Endothelial cell of umbilical vein (primary cell): ENCODE results near the gene ICE2.

Experiments used
- EZH2 ChIP-seq: IDR thresholded peaks from 2 replicates; pipeline ENCODE4 v1.6.1; 2012; ENCODE audit warnings: borderline replicate concordance, low read depth, mild to moderate bottlenecking, moderate library complexity, low read length, inconsistent platforms; ENCODE audit not compliant: severe bottlenecking
- FOS ChIP-seq: IDR thresholded peaks from 2 replicates; pipeline ENCODE4 v1.6.1; 2011; ENCODE audit warnings: mild to moderate bottlenecking, low read length, moderate library complexity, borderline replicate concordance; ENCODE audit not compliant: insufficient read depth
- GATA2 ChIP-seq: IDR thresholded peaks from 2 replicates; pipeline ENCODE4 v1.7.0; 2011; ENCODE audit warnings: low read depth, mild to moderate bottlenecking, moderate library complexity, mixed read lengths, low read length; ENCODE audit not compliant: insufficient read length, insufficient read depth
- JUN ChIP-seq: IDR thresholded peaks from 2 replicates; pipeline ENCODE4 v1.6.1; 2011; ENCODE audit warnings: borderline replicate concordance, low read depth; ENCODE audit not compliant: insufficient read length, insufficient read depth
- MYC ChIP-seq: IDR thresholded peaks from one replicate; pipeline ENCODE4 v1.6.1; 2011; ENCODE audit warnings: mild to moderate bottlenecking, low read depth, low read length
- POLR2A ChIP-seq: IDR thresholded peaks from 2 replicates; pipeline ENCODE4 v1.6.1; 2012; ENCODE audit warnings: low read depth, mild to moderate bottlenecking, control low read depth, low read length
- POLR2AphosphoS5 ChIP-seq: IDR thresholded peaks from 2 replicates; pipeline ENCODE4 v1.6.1; 2012; ENCODE audit warnings: low read depth, mild to moderate bottlenecking, control low read depth, low read length, moderate library complexity; ENCODE audit not compliant: insufficient read depth
- TF ChIP-seq, protein P1 (sequence below), 2 donors: IDR thresholded peaks; 1 replicate in 1 of 2; 2 replicates in 1 of 2; pipeline ENCODE4 v1.5.1; 2011; ENCODE audit warnings: low read length in 2 of 2, mild to moderate bottlenecking in 2 of 2, moderate library complexity in 2 of 2, control low read depth in 1 of 2, inconsistent platforms in 1 of 2, low read depth in 1 of 2; ENCODE audit not compliant: insufficient read depth in 1 of 2; ENCODE audit errors: extremely low read depth in 1 of 2

DNA sequence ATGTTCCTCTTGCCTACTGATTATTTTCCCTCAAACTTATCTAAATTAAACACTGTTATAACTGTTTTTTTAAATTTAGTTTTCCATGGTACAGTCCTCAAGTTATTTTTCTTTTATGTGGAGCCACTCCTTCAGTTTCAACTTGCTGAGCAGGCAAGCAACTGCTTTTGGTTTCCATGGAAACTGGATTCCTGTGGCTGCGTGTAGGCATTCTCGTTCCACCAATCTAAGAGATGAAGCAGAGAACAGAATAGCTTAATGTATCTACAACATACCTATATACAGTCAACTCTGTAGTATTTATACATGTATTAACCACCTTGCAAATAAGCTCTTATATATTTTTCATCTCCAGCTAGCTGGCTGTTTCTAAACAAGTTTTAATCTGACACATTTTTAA, 55.4 kb downstream of the ICE2 start:
- TF ChIP-seq POLR2A: no peak
- no peak for TF ChIP-seq GATA2
- TF ChIP-seq POLR2AphosphoS5: no peak
- no peak for TF ChIP-seq EZH2
- TF ChIP-seq MYC: no peak
- TF ChIP-seq, protein P1, sequence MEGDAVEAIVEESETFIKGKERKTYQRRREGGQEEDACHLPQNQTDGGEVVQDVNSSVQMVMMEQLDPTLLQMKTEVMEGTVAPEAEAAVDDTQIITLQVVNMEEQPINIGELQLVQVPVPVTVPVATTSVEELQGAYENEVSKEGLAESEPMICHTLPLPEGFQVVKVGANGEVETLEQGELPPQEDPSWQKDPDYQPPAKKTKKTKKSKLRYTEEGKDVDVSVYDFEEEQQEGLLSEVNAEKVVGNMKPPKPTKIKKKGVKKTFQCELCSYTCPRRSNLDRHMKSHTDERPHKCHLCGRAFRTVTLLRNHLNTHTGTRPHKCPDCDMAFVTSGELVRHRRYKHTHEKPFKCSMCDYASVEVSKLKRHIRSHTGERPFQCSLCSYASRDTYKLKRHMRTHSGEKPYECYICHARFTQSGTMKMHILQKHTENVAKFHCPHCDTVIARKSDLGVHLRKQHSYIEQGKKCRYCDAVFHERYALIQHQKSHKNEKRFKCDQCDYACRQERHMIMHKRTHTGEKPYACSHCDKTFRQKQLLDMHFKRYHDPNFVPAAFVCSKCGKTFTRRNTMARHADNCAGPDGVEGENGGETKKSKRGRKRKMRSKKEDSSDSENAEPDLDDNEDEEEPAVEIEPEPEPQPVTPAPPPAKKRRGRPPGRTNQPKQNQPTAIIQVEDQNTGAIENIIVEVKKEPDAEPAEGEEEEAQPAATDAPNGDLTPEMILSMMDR (IDR thresholded peaks at IDR 0.05; ENCODE audit: extremely low read depth in 1 of 2, insufficient read depth in 1 of 2, low read depth in 1 of 2, low read length in 2 of 2): no peak
- no peak for TF ChIP-seq JUN
- no peak for TF ChIP-seq FOS
